OCI-LY7 (cell line): ENCODE results near the gene ICAM2. TPM values are rescaled to one million over a fixed set of nuclear protein-coding genes. Genes with fewer than 3 reads are reported as not detected.

Experiments
- BruUV-seq: library from RNA; stranded (reverse); fragments of 400-500 nt; replicated peaks from 2 replicates; lab custom pipeline; 2021; lab: Mats Ljungman, UMichigan
- CTCF ChIA-PET: fragments of 300-600 bp; sonication (Branson Sonifier 250); formaldehyde crosslinking; loops from one replicate; lab custom pipeline; 2022; ENCODE audit warnings: antibody characterized with exemption; ENCODE audit not compliant: unreplicated experiment; lab: Charles Lee
- POLR2A ChIA-PET: fragments of 300-600 bp; sonication (Branson Sonifier 250); formaldehyde crosslinking; loops from one replicate; lab custom pipeline; 2022; ENCODE audit warnings: antibody characterized with exemption; lab: Charles Lee
- DNase-seq: peaks from one replicate; pipeline ENCODE4 v3.0.0-alpha.2; 2015; ENCODE audit warnings: low spot score
- H2AFZ ChIP-seq: fragments of 200-600 bp; sonication (generic), shearing (Covaris generic); 2 replicates; pipeline ENCODE4 v1.6.1; 2014; ENCODE audit warnings: mild to moderate bottlenecking, antibody characterized with exemption, low read length, moderate library complexity
- H3K27ac ChIP-seq: fragments of 200-600 bp; sonication (generic); 2 replicates; pipeline ENCODE4 v1.5.1; 2014; ENCODE audit warnings: mixed run types, low read depth, mild to moderate bottlenecking, moderate library complexity, low read length, inconsistent platforms; ENCODE audit not compliant: poor library complexity, severe bottlenecking
- H3K36me3 ChIP-seq: fragments of 200-600 bp; sonication (generic); 2 replicates; pipeline ENCODE4 v1.6.1; 2014; ENCODE audit warnings: mild to moderate bottlenecking, antibody characterized with exemption, low read length, moderate library complexity, mixed read lengths; ENCODE audit not compliant: insufficient read depth
- H3K4me1 ChIP-seq: fragments of 200-600 bp; sonication (generic); 2 replicates; pipeline ENCODE4 v1.5.1; 2014; ENCODE audit warnings: mild to moderate bottlenecking, low read length; ENCODE audit not compliant: insufficient read depth, poor library complexity, severe bottlenecking
- H3K4me2 ChIP-seq: fragments of 200-600 bp; sonication (generic); 2 replicates; pipeline ENCODE4 v1.6.1; 2014; ENCODE audit warnings: mild to moderate bottlenecking, low read length
- H3K4me3 ChIP-seq: fragments of 200-600 bp; sonication (generic); 2 replicates; pipeline ENCODE4 v1.5.1; 2014; ENCODE audit warnings: mild to moderate bottlenecking, low read depth, low read length; ENCODE audit not compliant: poor library complexity, severe bottlenecking
- H3K79me2 ChIP-seq: fragments of 200-600 bp; sonication (generic); 2 replicates; pipeline ENCODE4 v1.6.1; 2016; ENCODE audit warnings: low read depth, mild to moderate bottlenecking, low read length, moderate library complexity, mixed read lengths; ENCODE audit not compliant: insufficient read depth
- H3K9me2 ChIP-seq: fragments of 200-600 bp; sonication (generic); 2 replicates; pipeline ENCODE4 v1.6.1; 2016; ENCODE audit warnings: mild to moderate bottlenecking, low read length, mixed read lengths; ENCODE audit not compliant: insufficient read depth
- H3K9me3 ChIP-seq: fragments of 200-600 bp; sonication (generic); 2 replicates; pipeline ENCODE4 v1.6.1; 2014; ENCODE audit warnings: mild to moderate bottlenecking, mixed run types, low read length, mixed read lengths
- H4K20me1 ChIP-seq: fragments of 200-600 bp; sonication (generic); 2 replicates; pipeline ENCODE4 v1.6.1; 2014; ENCODE audit warnings: mild to moderate bottlenecking, antibody characterized with exemption, low read length, moderate library complexity, mixed read lengths; ENCODE audit not compliant: insufficient read depth
- CTCF ChIP-seq: fragments of 200-600 bp; sonication (generic); conservative IDR thresholded peaks from 2 replicates; pipeline ENCODE4 v1.5.1; 2014; ENCODE audit warnings: mild to moderate bottlenecking, antibody characterized with exemption, low read length, moderate library complexity, mixed read lengths
- EZH2phosphoT487 ChIP-seq: fragments of 200-600 bp; sonication (generic); IDR thresholded peaks from 2 replicates; pipeline ENCODE4 v1.6.1; 2018; ENCODE audit warnings: low read depth, borderline replicate concordance, mild to moderate bottlenecking, mixed run types, antibody characterized with exemption, low read length, moderate library complexity, mixed read lengths
- intact Hi-C: fragments of 100-400 bp; cut with micrococcal nuclease; formaldehyde crosslinking; loops from one replicate; pipeline ENCODE4 v1.10.0; 2022; ENCODE audit not compliant: unreplicated experiment
- total RNA-seq, 2 experiments: library from RNA; depleted of rRNA in 1 of 2; stranded (reverse); fragments of >200 nt in 1 of 2; shearing (Covaris generic) in 1 of 2; gene quantifications; 2 replicates each; pipeline ENCODE4 v1.2.3, GENCODE V29; 2014 to 2022

The ICAM2 gene
- total RNA-seq, 2 experiments from 2014 or later: 88.7 to 112 TPM

DNA sequence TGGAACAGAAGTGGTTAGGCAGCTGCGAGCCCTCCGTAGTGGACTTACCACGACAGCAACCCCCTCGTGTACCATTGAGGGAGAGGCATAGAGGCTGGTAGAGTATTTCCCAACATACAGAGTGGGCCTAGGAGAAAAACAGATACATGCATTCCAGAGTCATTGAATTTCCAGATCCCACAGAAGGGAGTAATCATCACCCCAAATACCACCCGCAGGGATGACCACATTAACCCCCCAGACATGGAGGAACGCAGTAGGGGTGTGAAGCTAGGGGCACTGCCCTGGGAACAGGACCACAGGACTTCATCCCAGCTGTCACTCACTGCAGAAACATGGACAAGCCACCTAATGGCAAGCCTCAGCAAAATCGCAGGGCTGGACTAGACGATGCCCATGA, 44.7 kb upstream of the ICAM2 start:
- no peak for TF ChIP-seq EZH2phosphoT487
- TF ChIP-seq CTCF: no peak
- Histone ChIP-seq H3K4me3 (no peak overlapping the region), H3K4me1 (peaks cover 43% of the 10 kb centered on the region), H3K27ac (no peak overlapping the region), H3K79me2 (no peaks in the 10 kb centered on the region), H3K9me2 (no peaks in the 10 kb centered on the region), H3K36me3 (peaks cover 56% of the 10 kb centered on the region), H2AFZ (no peak overlapping the region), H4K20me1 (no peaks in the 10 kb centered on the region), H3K9me3 (peaks cover 23% of the 10 kb centered on the region), H3K4me2 (no peak overlapping the region)
- intact Hi-C loops: no loop called here
- no peak for DNase-seq
- BruUV-seq: no TSS peak
- CTCF ChIA-PET: no interaction called here
- POLR2A ChIA-PET: interaction anchor here (1.4 to 1.6 kb wide), 3 partner anchors 10 to 68 kb away, joined by 3 to 9 read pairs (median 4); no protein-coding TSS in a partner anchor

GRCh38 chr17:64064331-64064730, 43.9 kb upstream of the ICAM2 start:
- H3K36me3 ChIP-seq: peaks cover 56% of the 10 kb centered on the region
- no peak overlapping the region for H3K4me3 ChIP-seq
- no peak overlapping the region for H3K27ac ChIP-seq
- CTCF ChIA-PET: interaction anchor here (0.6 to 4.6 kb wide), 5 partner anchors 11 to 119 kb away, joined by 3 to 41 read pairs (median 4); no protein-coding TSS in a partner anchor
- peaks cover 15% of the 10 kb centered on the region for H3K9me3 ChIP-seq
- no peaks in the 10 kb centered on the region for H4K20me1 ChIP-seq
- no peaks in the 10 kb centered on the region for H3K79me2 ChIP-seq
- intact Hi-C loops: no loop called here
- TF ChIP-seq CTCF: no peak
- TF ChIP-seq EZH2phosphoT487: no peak
- peaks cover 52% of the 10 kb centered on the region for H3K4me1 ChIP-seq
- POLR2A ChIA-PET: interaction anchor here (0.7 to 1.7 kb wide), 7 partner anchors 29 to 69 kb away, joined by 3 to 8 read pairs (median 4); partner anchors contain the start of gene ERN1
- H3K4me2 ChIP-seq: no peak overlapping the region
- BruUV-seq: no TSS peak
- H3K9me2 ChIP-seq: no peaks in the 10 kb centered on the region
- DNase-seq: no peak
- no peak overlapping the region for H2AFZ ChIP-seq

DNA sequence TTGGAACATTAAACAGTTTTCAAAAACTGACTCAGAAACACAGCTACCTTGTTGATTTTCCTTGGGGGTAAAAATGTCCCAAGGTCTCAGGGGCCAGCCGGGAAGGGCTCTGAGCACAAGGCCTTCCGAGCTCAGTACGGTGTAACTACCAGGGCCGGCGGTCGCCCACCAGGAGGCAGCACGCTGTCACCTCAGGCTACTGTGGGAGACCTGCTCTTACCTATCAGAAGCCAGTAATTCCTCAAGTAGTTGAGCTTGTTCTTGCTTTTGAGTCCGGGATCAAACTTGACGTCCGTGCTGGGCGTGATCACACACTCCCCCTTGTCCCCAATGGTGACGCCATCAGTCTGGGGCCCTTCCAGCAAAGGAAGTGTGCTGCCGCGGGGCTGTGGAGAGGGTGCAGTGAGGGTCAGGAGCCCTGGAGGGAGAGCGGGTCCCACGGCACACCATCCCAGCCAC, 43.4 kb upstream of the ICAM2 start:
- BruUV-seq: no TSS peak
- Histone ChIP-seq H4K20me1 (no peaks in the 10 kb centered on the region), H3K9me2 (no peaks in the 10 kb centered on the region), H3K4me3 (no peak overlapping the region), H3K9me3 (peaks cover 9% of the 10 kb centered on the region; the same call in 1 of the 2 replicates), H3K36me3 (peaks cover 53% of the 10 kb centered on the region), H3K4me1 (peaks cover 57% of the 10 kb centered on the region), H3K79me2 (no peaks in the 10 kb centered on the region), H2AFZ (no peak overlapping the region; the same call in 1 of the 2 replicates), H3K4me2 (peak overlapping the region; percentile 47), H3K27ac (peak overlapping the region; percentile 36)
- no peak for TF ChIP-seq EZH2phosphoT487
- TF ChIP-seq CTCF: peak; percentile 85
- intact Hi-C loops: loop anchor here (1.0 kb wide), 2 partner anchors 10 to 70 kb away; no protein-coding TSS in a partner anchor
- POLR2A ChIA-PET: interaction anchor here (0.6 to 2.1 kb wide), 9 partner anchors 11 to 173 kb away, joined by 3 to 17 read pairs (median 5); partner anchors contain the start of gene ERN1
- CTCF ChIA-PET: interaction anchor here (0.6 to 4.6 kb wide), 8 partner anchors 12 to 351 kb away, joined by 3 to 41 read pairs (median 4); no protein-coding TSS in a partner anchor
- DNase-seq: peak; percentile 71
